Neural cell (in vitro differentiated cells): ENCODE measurements around the gene PRKCA. TPM values are rescaled to one million over a fixed set of nuclear protein-coding genes. Genes with fewer than 3 reads are reported as not detected.
"Not testable (repeated sequence)": the region's sequence is repeated elsewhere in the genome, so short reads cannot be mapped to it uniquely, and the experiment has no call there.

Experiments used
- H2AFZ ChIP-seq: fragments of 200-600, 300-800 bp; sonication (generic), shearing (Covaris generic); 2 replicates; pipeline ENCODE4 v1.6.0; 2014; ENCODE audit warnings: low read depth, mild to moderate bottlenecking, antibody characterized with exemption, low read length, moderate library complexity
- H3F3A ChIP-seq: fragments of 200-600 bp; shearing (Covaris generic); 2 replicates; pipeline ENCODE4 v1.6.1; 2016; ENCODE audit warnings: mild to moderate bottlenecking, moderate library complexity, mixed read lengths, antibody characterized with exemption, low read length; ENCODE audit not compliant: insufficient read depth, poor library complexity, severe bottlenecking
- H3K27ac ChIP-seq: fragments of 200-600, 300-800 bp; sonication (generic), shearing (Covaris generic); 2 replicates; pipeline ENCODE4 v1.5.1; 2014; ENCODE audit warnings: mild to moderate bottlenecking, low read length, moderate library complexity
- H3K27me3 ChIP-seq: fragments of 300-800, 200-600 bp; sonication (generic), shearing (Covaris generic); 2 replicates; pipeline ENCODE4 v1.6.0; 2014; ENCODE audit warnings: mild to moderate bottlenecking, low read depth, low read length, moderate library complexity; ENCODE audit not compliant: insufficient read depth
- H3K36me3 ChIP-seq: fragments of 300-800, 200-600 bp; sonication (generic), shearing (Covaris generic); 2 replicates; pipeline ENCODE4 v1.5.1; 2014; ENCODE audit warnings: mild to moderate bottlenecking, antibody characterized with exemption, low read length, moderate library complexity; ENCODE audit not compliant: insufficient read depth
- H3K4me2 ChIP-seq: fragments of 300-800, 200-600 bp; sonication (generic), shearing (Covaris generic); 2 replicates; pipeline ENCODE4 v1.6.0; 2014; ENCODE audit warnings: mild to moderate bottlenecking, low read length
- H3K4me3 ChIP-seq: fragments of 300-800, 200-600 bp; sonication (generic), shearing (Covaris generic); 2 replicates; pipeline ENCODE4 v1.5.1; 2014; ENCODE audit warnings: mild to moderate bottlenecking, low read length, moderate library complexity
- H3K79me2 ChIP-seq: fragments of 200-600 bp; shearing (Covaris generic); replicated peaks from 2 replicates; pipeline ENCODE4 v1.6.0; 2014; ENCODE audit warnings: mild to moderate bottlenecking, low read length, moderate library complexity; ENCODE audit not compliant: insufficient read depth
- H3K9ac ChIP-seq: fragments of 300-800, 200-600 bp; sonication (generic), shearing (Covaris generic); 2 replicates; pipeline ENCODE4 v1.6.1; 2016; ENCODE audit warnings: mild to moderate bottlenecking, low read length, mixed read lengths
- H3K9me2 ChIP-seq: fragments of 200-600 bp; shearing (Covaris generic); 2 replicates; pipeline ENCODE4 v1.6.1; 2016; ENCODE audit warnings: mild to moderate bottlenecking, low read length, mixed read lengths; ENCODE audit not compliant: insufficient read depth
- H3K9me3 ChIP-seq: fragments of 200-600, 300-800 bp; sonication (generic), shearing (Covaris generic); 2 replicates; pipeline ENCODE4 v1.6.1; 2016; ENCODE audit warnings: mild to moderate bottlenecking, mixed run types, low read length, moderate library complexity, mixed read lengths
- H4K20me1 ChIP-seq: fragments of 200-600 bp; shearing (Covaris generic); 2 replicates; pipeline ENCODE4 v1.6.1; 2016; ENCODE audit warnings: mild to moderate bottlenecking, mixed run types; ENCODE audit not compliant: insufficient read depth
- EP300 ChIP-seq: fragments of 450-650 bp; conservative IDR thresholded peaks from 2 replicates; pipeline ENCODE4 v1.6.1; 2014; ENCODE audit warnings: antibody characterized with exemption, mild to moderate bottlenecking, moderate library complexity; ENCODE audit not compliant: poor library complexity, severe bottlenecking
- EZH2 ChIP-seq: fragments of 200-600, 300-800 bp; shearing (Covaris generic), sonication (generic); IDR thresholded peaks from 2 replicates; pipeline ENCODE4 v1.6.1; 2014; ENCODE audit warnings: antibody characterized with exemption, low read length, borderline replicate concordance, mild to moderate bottlenecking; ENCODE audit not compliant: insufficient read depth, poor library complexity, severe bottlenecking
- MXI1 ChIP-seq: fragments of 450-650 bp; conservative IDR thresholded peaks from 2 replicates; pipeline ENCODE4 v1.6.1; 2014; ENCODE audit warnings: antibody characterized with exemption, mild to moderate bottlenecking; ENCODE audit not compliant: poor library complexity, severe bottlenecking
- POLR2AphosphoS5 ChIP-seq: IDR thresholded peaks from 2 replicates; pipeline ENCODE4 v1.6.1; 2012
- RAD21 ChIP-seq: fragments of 450-650 bp; conservative IDR thresholded peaks from 2 replicates; pipeline ENCODE4 v1.6.1; 2014; ENCODE audit warnings: antibody characterized with exemption, mild to moderate bottlenecking, moderate library complexity
- SMC3 ChIP-seq: fragments of 450-650 bp; conservative IDR thresholded peaks from 2 replicates; pipeline ENCODE4 v1.6.1; 2014; ENCODE audit warnings: antibody characterized with exemption, mild to moderate bottlenecking, moderate library complexity; ENCODE audit not compliant: poor library complexity
- TAF1 ChIP-seq: IDR thresholded peaks from 2 replicates; pipeline ENCODE4 v1.6.1; 2012; ENCODE audit warnings: low read depth
- polyA plus RNA-seq: library from polyadenylated mRNA; depleted of rRNA; stranded (reverse); fragments of >200 nt; gene quantifications from 2 replicates; pipeline ENCODE4 v1.2.3, GENCODE V29; 2014
- TF ChIP-seq, protein P1 (sequence below): IDR thresholded peaks from 2 replicates; pipeline ENCODE4 v1.6.1; 2012; ENCODE audit warnings: borderline replicate concordance
- TF ChIP-seq, protein P2 (sequence below): fragments of 450-650 bp; IDR thresholded peaks from 2 replicates; pipeline ENCODE4 v1.5.1; 2014; ENCODE audit warnings: antibody characterized with exemption, mild to moderate bottlenecking, moderate library complexity; ENCODE audit not compliant: poor library complexity, severe bottlenecking

PRKCA gene
- polyA plus RNA-seq, 1 donor from 2014 or later, result 5.9 TPM

DNA sequence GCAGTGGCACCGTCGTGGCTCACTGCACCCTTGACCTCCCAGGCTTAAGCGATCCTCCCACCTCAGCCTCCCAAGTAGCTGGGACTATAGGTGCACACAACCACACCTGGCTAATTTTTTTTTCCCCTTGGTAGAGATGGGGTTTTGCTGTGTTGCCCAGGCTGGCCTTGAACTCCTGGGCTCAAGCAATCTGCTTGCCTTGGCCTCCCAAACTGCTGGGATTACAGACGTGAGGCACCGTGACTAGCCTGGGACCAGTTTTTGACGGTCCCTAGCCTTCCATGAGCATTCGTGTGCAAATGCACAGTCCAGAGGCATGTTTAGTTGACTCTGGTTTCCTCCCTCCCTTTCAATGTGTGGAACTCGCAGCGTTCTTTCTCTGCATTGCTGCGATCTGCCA lies 48.2 kb downstream of the PRKCA start:
- H3K36me3 ChIP-seq, H3K9me2 ChIP-seq, H3K9me3 ChIP-seq, H3K27me3 ChIP-seq, H3K4me2 ChIP-seq, H3K9ac ChIP-seq, H3F3A ChIP-seq, H3K79me2 ChIP-seq, H4K20me1 ChIP-seq, H3K4me3 ChIP-seq, H3K27ac ChIP-seq, H2AFZ ChIP-seq: not testable (repeated sequence)

DNA sequence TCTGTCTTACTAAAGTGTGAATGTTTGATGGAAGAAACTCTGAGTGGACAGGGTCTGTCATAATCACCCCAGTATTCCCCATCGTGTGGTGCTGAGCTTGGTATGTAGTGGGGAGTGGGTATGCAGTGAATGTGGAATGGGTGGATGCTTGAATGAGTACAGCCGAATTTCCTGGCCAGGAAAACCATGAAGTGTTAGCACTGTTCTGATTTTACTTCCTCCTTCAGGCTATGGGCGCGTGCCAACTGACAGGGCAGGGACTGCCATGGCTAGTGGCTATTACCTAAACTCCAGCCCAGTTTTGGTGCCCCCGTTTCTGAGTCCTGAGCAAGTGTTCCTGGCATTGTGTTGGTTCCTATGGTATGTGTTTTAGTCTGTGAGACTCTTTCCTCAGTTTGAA lies 48.6 kb downstream of the PRKCA start:
- no peaks in the 10 kb centered on the region for H3K36me3 ChIP-seq
- H4K20me1 ChIP-seq, result no peaks in the 10 kb centered on the region
- H3K27ac ChIP-seq, result no peak overlapping the region
- TF ChIP-seq, protein P1, sequence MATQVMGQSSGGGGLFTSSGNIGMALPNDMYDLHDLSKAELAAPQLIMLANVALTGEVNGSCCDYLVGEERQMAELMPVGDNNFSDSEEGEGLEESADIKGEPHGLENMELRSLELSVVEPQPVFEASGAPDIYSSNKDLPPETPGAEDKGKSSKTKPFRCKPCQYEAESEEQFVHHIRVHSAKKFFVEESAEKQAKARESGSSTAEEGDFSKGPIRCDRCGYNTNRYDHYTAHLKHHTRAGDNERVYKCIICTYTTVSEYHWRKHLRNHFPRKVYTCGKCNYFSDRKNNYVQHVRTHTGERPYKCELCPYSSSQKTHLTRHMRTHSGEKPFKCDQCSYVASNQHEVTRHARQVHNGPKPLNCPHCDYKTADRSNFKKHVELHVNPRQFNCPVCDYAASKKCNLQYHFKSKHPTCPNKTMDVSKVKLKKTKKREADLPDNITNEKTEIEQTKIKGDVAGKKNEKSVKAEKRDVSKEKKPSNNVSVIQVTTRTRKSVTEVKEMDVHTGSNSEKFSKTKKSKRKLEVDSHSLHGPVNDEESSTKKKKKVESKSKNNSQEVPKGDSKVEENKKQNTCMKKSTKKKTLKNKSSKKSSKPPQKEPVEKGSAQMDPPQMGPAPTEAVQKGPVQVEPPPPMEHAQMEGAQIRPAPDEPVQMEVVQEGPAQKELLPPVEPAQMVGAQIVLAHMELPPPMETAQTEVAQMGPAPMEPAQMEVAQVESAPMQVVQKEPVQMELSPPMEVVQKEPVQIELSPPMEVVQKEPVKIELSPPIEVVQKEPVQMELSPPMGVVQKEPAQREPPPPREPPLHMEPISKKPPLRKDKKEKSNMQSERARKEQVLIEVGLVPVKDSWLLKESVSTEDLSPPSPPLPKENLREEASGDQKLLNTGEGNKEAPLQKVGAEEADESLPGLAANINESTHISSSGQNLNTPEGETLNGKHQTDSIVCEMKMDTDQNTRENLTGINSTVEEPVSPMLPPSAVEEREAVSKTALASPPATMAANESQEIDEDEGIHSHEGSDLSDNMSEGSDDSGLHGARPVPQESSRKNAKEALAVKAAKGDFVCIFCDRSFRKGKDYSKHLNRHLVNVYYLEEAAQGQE, result no peak
- no peak for TF ChIP-seq MXI1
- no peak for TF ChIP-seq EP300
- no peak for TF ChIP-seq POLR2AphosphoS5
- TF ChIP-seq, protein P2, sequence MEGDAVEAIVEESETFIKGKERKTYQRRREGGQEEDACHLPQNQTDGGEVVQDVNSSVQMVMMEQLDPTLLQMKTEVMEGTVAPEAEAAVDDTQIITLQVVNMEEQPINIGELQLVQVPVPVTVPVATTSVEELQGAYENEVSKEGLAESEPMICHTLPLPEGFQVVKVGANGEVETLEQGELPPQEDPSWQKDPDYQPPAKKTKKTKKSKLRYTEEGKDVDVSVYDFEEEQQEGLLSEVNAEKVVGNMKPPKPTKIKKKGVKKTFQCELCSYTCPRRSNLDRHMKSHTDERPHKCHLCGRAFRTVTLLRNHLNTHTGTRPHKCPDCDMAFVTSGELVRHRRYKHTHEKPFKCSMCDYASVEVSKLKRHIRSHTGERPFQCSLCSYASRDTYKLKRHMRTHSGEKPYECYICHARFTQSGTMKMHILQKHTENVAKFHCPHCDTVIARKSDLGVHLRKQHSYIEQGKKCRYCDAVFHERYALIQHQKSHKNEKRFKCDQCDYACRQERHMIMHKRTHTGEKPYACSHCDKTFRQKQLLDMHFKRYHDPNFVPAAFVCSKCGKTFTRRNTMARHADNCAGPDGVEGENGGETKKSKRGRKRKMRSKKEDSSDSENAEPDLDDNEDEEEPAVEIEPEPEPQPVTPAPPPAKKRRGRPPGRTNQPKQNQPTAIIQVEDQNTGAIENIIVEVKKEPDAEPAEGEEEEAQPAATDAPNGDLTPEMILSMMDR, result no peak
- TF ChIP-seq TAF1, result no peak
- TF ChIP-seq RAD21, result no peak
- TF ChIP-seq EZH2, result no peak
- TF ChIP-seq SMC3, result no peak
- H3K4me2 ChIP-seq, result no peak overlapping the region
- H3K27me3 ChIP-seq, result no peaks in the 10 kb centered on the region
- no peak overlapping the region for H3K4me3 ChIP-seq
- no peaks in the 10 kb centered on the region for H3K9me2 ChIP-seq
- no peaks in the 10 kb centered on the region for H3K79me2 ChIP-seq
- H3F3A ChIP-seq, result no peaks in the 10 kb centered on the region
- no peaks in the 10 kb centered on the region for H3K9me3 ChIP-seq
- H2AFZ ChIP-seq, result no peak overlapping the region
- H3K9ac ChIP-seq, result no peak overlapping the region

DNA sequence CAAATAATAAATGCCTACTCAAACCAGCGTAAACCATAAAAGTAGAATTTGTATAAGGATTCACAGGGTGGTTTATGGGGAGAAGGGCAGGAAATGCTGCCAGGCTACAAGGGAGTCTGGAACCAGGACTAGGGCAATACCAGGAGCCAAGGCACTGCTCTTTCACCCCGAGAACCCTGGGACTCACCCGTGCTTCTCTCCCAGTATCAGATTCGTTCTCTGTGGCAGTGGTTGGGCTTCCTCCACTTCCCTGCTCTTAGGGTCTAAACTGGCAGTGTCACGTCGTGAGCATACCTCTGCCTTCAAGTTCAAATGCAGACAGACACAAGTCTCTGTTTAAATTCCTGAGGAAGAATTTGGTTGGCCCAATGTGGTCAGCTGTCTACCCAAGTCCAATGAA lies 49.3 kb downstream of the PRKCA start:
- Histone ChIP-seq H4K20me1 (no peaks in the 10 kb centered on the region), H2AFZ (no peak overlapping the region), H3K9ac (no peak overlapping the region), H3F3A (no peaks in the 10 kb centered on the region), H3K4me3 (no peak overlapping the region), H3K36me3 (no peaks in the 10 kb centered on the region), H3K9me2 (no peaks in the 10 kb centered on the region), H3K27ac (no peak overlapping the region), H3K27me3 (no peaks in the 10 kb centered on the region), H3K79me2 (no peaks in the 10 kb centered on the region), H3K9me3 (no peaks in the 10 kb centered on the region), H3K4me2 (no peak overlapping the region)
- TF ChIP-seq, protein P2, result no peak
- no peak for TF ChIP-seq EP300
- TF ChIP-seq SMC3, result no peak
- TF ChIP-seq POLR2AphosphoS5, result no peak
- no peak for TF ChIP-seq EZH2
- no peak for TF ChIP-seq RAD21
- no peak for TF ChIP-seq MXI1
- TF ChIP-seq, protein P1, result no peak
- no peak for TF ChIP-seq TAF1
